HG03066 (cell line): Measurements from ENCODE around the gene CTAGE9.
"Not testable (repeated sequence)": the region's sequence is repeated elsewhere in the genome, so short reads cannot be mapped to it uniquely, and the experiment has no call there.

Source experiments
- ATAC-seq: cut with Tn5 transposase; IDR thresholded peaks from one replicate; pipeline ENCODE4 v1.9.1; 2021; ENCODE audit warnings: low read depth; ENCODE audit not compliant: unreplicated experiment

Gene CTAGE9

GRCh38 chr6:131729550-131729949 lies 18.7 kb upstream of the CTAGE9 start:
- no peak for ATAC-seq

- ATAC-seq = no peak
Observed at GRCh38 chr6:131728296-131728939, 17.6 kb upstream of the CTAGE9 start.

- no peak for ATAC-seq
Observed at GRCh38 chr6:131727868-131728267, 17.1 kb upstream of the CTAGE9 start.

GRCh38 chr6:131727467-131727866 lies 16.6 kb upstream of the CTAGE9 start:
- no peak for ATAC-seq

- ATAC-seq = no peak
Observed at GRCh38 chr6:131724114-131724513, 13.3 kb upstream of the CTAGE9 start.

GRCh38 chr6:131721161-131721560 lies 10.3 kb upstream of the CTAGE9 start:
- ATAC-seq = no peak

- ATAC-seq = no peak
Observed at GRCh38 chr6:131717836-131718542, 7.2 kb upstream of the CTAGE9 start.

- ATAC-seq = peak; percentile 73
Observed at GRCh38 chr6:131715567-131715966, 4.8 kb upstream of the CTAGE9 start.

- not testable (repeated sequence) for ATAC-seq
Observed at GRCh38 chr6:131703905-131704304, 6.9 kb downstream of the CTAGE9 start.

- not testable (repeated sequence) for ATAC-seq
Observed at GRCh38 chr6:131700851-131701250, 10.0 kb downstream of the CTAGE9 start.

GRCh38 chr6:131696956-131697355 lies 13.9 kb downstream of the CTAGE9 start:
- no peak for ATAC-seq

GRCh38 chr6:131694832-131695426 lies 15.9 kb downstream of the CTAGE9 start:
- peak; percentile 82 for ATAC-seq

- ATAC-seq = no peak
Observed at GRCh38 chr6:131693384-131693783, 17.4 kb downstream of the CTAGE9 start.

GRCh38 chr6:131692589-131692988 lies 18.2 kb downstream of the CTAGE9 start:
- ATAC-seq = no peak

- no peak for ATAC-seq
Observed at GRCh38 chr6:131692031-131692430, 18.8 kb downstream of the CTAGE9 start.

- ATAC-seq = peak; percentile 68
Observed at GRCh38 chr6:131688286-131688685, 22.5 kb downstream of the CTAGE9 start.

- ATAC-seq = no peak
Observed at GRCh38 chr6:131687022-131687421, 23.8 kb downstream of the CTAGE9 start.

GRCh38 chr6:131685266-131685780 lies 25.5 kb downstream of the CTAGE9 start:
- peak; percentile 51 for ATAC-seq

GRCh38 chr6:131683479-131683878 lies 27.3 kb downstream of the CTAGE9 start:
- ATAC-seq = peak; percentile 68

GRCh38 chr6:131682442-131682841 lies 28.4 kb downstream of the CTAGE9 start:
- ATAC-seq = no peak

- ATAC-seq = no peak
Observed at GRCh38 chr6:131681585-131681984, 29.2 kb downstream of the CTAGE9 start.

GRCh38 chr6:131680868-131681267 lies 29.9 kb downstream of the CTAGE9 start:
- no peak for ATAC-seq
